Spleen (tissue), 7 donors: ENCODE data around the gene GPR107.

Experiments used
- CTCF ChIP-seq, 11 experiments: fragments of 200-600 bp in 7 of 11; fragments of 450-650 bp in 4 of 11; sonication (generic) in 4 of 11; IDR thresholded peaks in 8 of 11; conservative IDR thresholded peaks in 3 of 11; 1 replicate in 7 of 11; 2 replicates in 4 of 11; pipeline versions ENCODE4 v1.4.0 to v1.8.0; 2016 to 2021; ENCODE audit warnings: antibody characterized with exemption in 11 of 11, inconsistent platforms in 4 of 11, mild to moderate bottlenecking in 1 of 11
- POLR2AphosphoS5 ChIP-seq, 3 donors: sonication (generic); formaldehyde crosslinking; IDR thresholded peaks; one replicate each; pipeline ENCODE4 v1.5.1; 2017; ENCODE audit warnings: antibody characterized with exemption in 3 of 3
- donor health status: DM: no; HTN: no; CAD: no; lungs with moderate emphysema.
- donor health status: DM: no; HTN: no; CAD: no.
- donor health status: DM: no; HTN: no; CAD: no.

GRCh38 chr9:130054820-130055219, 1.1 kb downstream of the GPR107 start:
- TF ChIP-seq CTCF (IDR thresholded peaks at IDR 0.05 in 8 of 11, conservative IDR thresholded peaks at IDR 0.05 in 3 of 11) (no peak), POLR2AphosphoS5 (IDR thresholded peaks at IDR 0.05) (no peak)
